ENCODE results near the gene OARD1.
A peak's percentile ranks its signal among the peaks of the same experiment; 100 is the strongest.

OARD1 gene

DNA sequence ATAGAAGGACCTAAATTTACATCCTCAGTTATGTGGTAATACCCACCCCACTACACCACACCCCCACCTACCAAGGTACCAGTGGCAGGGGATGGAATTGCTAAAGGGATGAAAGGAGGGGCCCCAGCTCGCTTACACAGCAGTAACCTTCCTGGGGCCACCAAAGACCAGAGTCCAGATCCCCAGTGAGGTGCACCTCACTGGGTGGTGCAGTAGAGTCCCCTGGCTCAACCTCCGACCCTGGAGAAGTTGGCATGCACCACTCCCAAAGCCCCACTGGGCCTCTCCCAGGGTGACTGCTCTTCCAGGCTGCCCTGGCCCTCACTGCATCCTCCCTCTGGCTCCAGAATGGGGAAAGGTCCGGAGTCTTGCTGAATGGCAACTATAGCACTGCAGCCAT, 34.0 kb downstream of the OARD1 start:
- no peak overlapping the region for H3K4me3 Mint-ChIP-seq
- peaks cover 0 to 4% of the 10 kb centered on the region in 2 donors for H3K4me1 Mint-ChIP-seq (ENCODE audit: low read depth in 2 of 2)
- H3K9me3 Mint-ChIP-seq, result no peaks in the 10 kb centered on the region
- no peak overlapping the region for H3K27ac Mint-ChIP-seq
- no peak for DNase-seq
- no peaks in the 10 kb centered on the region for H3K36me3 Mint-ChIP-seq (ENCODE audit: insufficient read depth)
- no peak for ATAC-seq (replicated peaks)
- H3K27me3 Mint-ChIP-seq, result no peaks in the 10 kb centered on the region

DNA sequence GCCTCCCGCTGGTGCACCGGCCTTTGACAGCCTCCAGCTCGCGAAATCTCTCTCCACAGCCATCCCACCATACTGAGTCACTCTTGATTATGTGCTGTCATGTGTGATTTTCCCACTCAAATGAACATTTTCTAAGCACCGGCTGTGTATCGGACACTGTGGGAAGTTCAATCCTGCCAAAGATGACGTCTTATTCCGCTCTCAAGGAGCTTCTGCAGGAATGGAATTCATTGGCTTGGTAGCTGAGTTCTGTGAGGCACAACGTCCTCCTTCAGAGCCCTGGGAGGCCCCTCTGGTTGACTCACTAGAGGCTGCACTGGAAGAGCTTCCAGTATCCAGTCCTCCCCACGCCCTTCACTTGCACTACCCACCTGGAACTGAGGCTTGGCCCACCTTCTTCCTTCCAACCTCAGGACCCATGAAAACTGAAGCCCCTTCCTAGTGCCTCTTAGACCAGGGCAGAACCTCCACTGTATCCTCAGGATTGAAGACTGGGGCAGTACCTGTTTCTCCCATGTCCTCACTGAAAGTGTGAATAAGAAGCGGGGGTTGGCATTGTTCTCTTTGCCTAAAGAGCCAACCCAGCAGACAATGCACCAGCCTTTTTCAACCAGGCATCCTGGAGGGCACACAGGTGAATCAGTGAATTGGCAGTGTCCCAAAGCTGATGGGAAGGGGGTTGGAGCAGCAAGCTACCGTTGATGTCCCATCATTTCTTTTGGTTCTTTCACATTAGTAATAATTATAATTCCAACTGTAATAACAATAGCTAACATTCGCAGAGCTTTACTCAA, 34.9 kb downstream of the OARD1 start:
- DNase-seq (no peak), ATAC-seq (replicated peaks) (no peak)
- no peak overlapping the region for H3K4me3 Mint-ChIP-seq
- H3K4me1 Mint-ChIP-seq (ENCODE audit: low read depth in 2 of 2), result peaks cover 0 to 4% of the 10 kb centered on the region in 2 donors
- no peak overlapping the region for H3K27ac Mint-ChIP-seq
- H3K36me3 Mint-ChIP-seq (ENCODE audit: insufficient read depth), result no peaks in the 10 kb centered on the region
- H3K9me3 Mint-ChIP-seq, result no peaks in the 10 kb centered on the region
- H3K27me3 Mint-ChIP-seq, result no peaks in the 10 kb centered on the region

DNA sequence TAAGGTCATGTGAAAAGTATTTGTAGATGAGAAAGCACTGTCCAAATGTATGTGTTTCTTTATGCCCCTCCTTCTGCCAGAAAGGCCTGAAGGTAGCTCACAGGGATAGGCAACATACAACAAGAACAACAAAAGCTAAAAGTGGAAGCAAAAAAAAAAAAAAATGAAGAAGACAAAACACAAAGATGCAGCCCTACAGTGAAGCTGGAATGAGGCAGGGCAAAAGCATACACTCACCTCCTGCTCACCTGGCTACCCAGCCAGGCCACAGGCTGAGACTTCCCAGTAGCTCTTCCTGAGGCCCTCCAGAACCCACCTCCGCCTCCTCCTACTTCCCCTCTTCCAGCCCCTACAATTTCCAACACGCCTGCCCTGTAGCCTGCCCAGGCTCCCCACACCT, 35.6 kb downstream of the OARD1 start:
- Mint-ChIP-seq H3K4me3 (no peak overlapping the region), H3K27ac (no peak overlapping the region), H3K4me1 (ENCODE audit: low read depth in 2 of 2) (peaks cover 0 to 4% of the 10 kb centered on the region in 2 donors), H3K36me3 (ENCODE audit: insufficient read depth) (no peaks in the 10 kb centered on the region), H3K9me3 (no peaks in the 10 kb centered on the region), H3K27me3 (no peaks in the 10 kb centered on the region)
- DNase-seq (no peak), ATAC-seq (replicated peaks) (no peak)

DNA sequence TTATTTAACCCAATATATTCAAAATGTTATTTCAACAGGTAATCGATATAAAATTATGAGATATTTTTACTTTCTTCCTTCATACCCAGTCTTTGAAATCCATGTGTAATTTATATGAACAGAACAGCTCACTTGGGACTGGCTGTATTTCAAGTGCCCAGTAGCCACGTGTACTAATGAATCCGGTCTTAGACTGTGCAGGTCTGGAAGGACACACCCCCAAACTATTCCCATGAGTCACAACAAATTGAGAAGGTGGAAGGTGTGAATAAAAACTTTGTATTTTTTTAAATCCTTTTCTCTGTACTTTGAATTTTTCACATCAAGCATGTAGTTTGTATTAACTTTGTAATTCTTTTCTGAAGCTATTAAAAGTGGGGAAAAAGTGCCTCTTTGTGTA, 36.0 kb downstream of the OARD1 start:
- no peaks in the 10 kb centered on the region for H3K9me3 Mint-ChIP-seq
- no peaks in the 10 kb centered on the region for H3K36me3 Mint-ChIP-seq (ENCODE audit: insufficient read depth)
- no peak overlapping the region for H3K4me3 Mint-ChIP-seq
- no peaks in the 10 kb centered on the region for H3K27me3 Mint-ChIP-seq
- H3K4me1 Mint-ChIP-seq (ENCODE audit: low read depth in 2 of 2), result peaks cover under 1 to 4% of the 10 kb centered on the region in 2 donors
- no peak for ATAC-seq (replicated peaks)
- no peak for DNase-seq
- no peak overlapping the region for H3K27ac Mint-ChIP-seq

DNA sequence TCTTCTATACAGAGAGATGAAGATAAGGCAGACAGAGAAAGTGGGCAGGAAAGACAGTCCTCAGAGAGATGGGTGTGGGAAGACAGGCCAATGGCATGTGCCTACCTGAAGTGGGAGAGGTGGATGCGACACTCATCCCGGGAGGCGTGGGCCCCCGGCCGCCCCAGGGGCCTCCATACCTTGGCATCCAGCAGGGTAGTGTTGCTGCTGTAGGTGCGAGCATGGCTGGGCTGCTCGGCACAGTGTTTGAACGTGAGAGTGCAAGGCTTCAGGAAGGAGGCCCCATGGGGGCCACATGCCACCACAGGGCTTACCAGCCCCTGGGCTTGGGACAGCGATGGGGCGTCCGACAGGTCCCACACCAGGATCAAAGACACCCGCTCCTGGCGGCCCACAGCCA, 38.4 kb downstream of the OARD1 start:
- no peak overlapping the region for H3K27ac Mint-ChIP-seq
- ATAC-seq (replicated peaks), result no peak

DNA sequence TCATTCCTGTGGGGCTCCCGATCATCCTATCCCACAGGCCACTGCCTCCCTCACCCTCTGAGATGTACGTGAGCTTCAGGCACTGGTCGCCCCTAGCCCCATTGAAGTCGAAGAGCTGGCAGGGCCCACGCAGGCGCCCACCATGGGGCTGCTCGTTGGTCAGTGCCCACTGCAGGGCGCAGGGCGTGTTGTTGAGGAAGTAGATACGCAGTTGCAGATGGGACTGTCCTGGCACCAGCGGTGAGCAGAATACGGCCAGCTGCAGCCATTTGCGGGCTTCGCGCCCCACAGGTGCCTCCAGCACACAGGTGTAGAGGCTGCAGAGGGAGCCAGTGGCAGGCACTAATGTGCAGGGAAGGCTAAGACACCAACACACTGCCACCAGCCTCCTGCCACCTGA, 39.3 kb downstream of the OARD1 start:
- peaks cover 7 to 13% of the 10 kb centered on the region in 2 donors for H3K4me1 Mint-ChIP-seq (ENCODE audit: low read depth in 2 of 2)
- no peak for ATAC-seq (replicated peaks)
- peak overlapping the region in 1 of 2 donors; percentile 32 for H3K27ac Mint-ChIP-seq
- no peaks in the 10 kb centered on the region for H3K36me3 Mint-ChIP-seq (ENCODE audit: insufficient read depth)
- DNase-seq, result no peak
- no peaks in the 10 kb centered on the region for H3K9me3 Mint-ChIP-seq
- H3K27me3 Mint-ChIP-seq, result no peaks in the 10 kb centered on the region
- H3K4me3 Mint-ChIP-seq, result no peak overlapping the region

More for the DNA sequence above, 38.4 kb downstream of the OARD1 start:
- no peaks in the 10 kb centered on the region for H3K36me3 Mint-ChIP-seq (ENCODE audit: insufficient read depth)
- H3K4me3 Mint-ChIP-seq, result no peak overlapping the region
- no peak for DNase-seq
- H3K9me3 Mint-ChIP-seq, result no peaks in the 10 kb centered on the region
- no peaks in the 10 kb centered on the region for H3K27me3 Mint-ChIP-seq
- peaks cover 5 to 10% of the 10 kb centered on the region in 2 donors for H3K4me1 Mint-ChIP-seq (ENCODE audit: low read depth in 2 of 2)

DNA sequence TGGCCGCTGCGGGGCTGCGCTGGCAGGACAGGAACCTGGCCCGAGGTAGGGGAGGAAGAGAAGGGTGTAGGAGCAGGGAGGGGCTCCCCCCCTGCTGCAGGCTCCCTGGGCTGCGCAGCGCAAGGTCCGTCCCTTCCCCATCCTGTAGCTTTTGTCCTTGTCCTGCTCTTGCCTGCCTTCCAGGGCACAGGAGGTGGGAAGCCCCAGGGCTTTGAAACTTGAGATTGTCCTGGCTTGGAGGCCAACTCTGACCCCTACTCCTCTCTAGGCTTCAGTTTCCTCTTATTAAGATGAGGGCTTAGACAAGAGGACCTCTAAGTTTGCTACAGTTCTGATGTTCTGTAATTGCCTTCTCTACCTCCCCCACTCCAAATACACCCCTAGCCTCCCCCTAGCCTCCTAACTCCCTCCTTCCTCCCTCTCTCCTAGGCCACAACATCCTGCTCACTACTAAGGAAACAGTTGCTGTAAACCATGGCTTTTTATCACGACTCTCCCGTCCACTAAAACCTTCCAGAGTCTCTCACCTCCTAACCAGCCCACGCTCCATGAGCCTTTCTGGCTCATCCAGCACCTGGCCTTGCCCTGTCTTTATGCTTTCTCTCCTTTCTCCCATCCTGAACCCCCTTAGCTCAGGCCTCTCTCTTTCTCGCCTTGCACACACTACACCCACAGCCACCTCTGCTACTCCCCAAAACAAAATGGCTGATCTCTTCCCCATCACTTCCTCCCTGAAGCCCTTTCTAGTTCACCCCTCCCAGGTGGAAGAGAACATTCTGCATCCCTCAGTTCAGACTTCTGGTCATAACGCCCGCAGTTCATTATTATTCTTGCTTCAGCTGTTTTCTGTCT, 43.4 kb downstream of the OARD1 start:
- H3K4me3 Mint-ChIP-seq, result peak overlapping the region; percentile 66 to 73
- ATAC-seq (replicated peaks), result no peak
- H3K27me3 Mint-ChIP-seq, result no peaks in the 10 kb centered on the region
- H3K27ac Mint-ChIP-seq, result peak overlapping the region; percentile 55 to 91
- DNase-seq, result no peak
- H3K36me3 Mint-ChIP-seq (ENCODE audit: insufficient read depth), result no peaks in the 10 kb centered on the region
- no peaks in the 10 kb centered on the region for H3K9me3 Mint-ChIP-seq
- peaks cover 12 to 22% of the 10 kb centered on the region in 2 donors for H3K4me1 Mint-ChIP-seq (ENCODE audit: low read depth in 2 of 2)

DNA sequence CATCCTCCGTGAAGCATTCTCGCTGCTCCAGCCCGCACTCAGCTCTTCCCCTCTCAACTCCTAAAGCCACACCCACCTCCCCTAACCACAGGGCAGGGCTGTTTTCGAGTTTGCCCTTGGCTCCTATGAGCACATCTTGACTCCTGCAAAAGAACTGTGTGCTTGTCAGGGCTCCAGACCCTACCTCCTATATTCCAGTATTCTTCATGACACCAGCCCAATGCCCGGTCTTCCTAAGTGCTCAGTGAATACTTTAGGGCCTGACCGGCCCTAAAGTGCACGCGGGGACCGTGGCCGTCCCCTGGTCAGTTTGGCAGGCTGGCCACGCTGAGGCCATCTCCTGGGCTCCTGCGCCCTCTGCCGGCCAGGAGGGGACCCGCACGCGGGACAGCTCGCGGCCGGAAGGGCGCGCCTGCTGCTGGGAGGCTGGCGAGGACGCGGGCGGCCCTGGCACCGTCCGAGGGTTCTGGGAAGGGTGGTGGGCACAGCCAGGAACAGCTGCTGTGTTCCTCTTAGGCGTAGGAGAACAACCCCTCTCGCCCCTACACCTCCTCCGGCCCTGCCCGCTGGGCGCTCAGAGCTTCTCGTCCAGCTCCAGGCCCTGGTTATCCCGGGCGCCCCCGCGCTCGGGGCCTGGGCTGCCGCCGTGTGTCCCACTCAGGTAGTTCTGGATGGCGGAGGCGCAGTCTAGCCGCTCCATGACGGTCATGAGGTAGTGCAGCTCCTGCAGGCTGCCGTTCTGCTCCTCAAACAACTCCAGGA, 44.2 kb downstream of the OARD1 start:
- ATAC-seq (replicated peaks) (peak; percentile 91), DNase-seq (peak; percentile 65 to 74 (median 74))
- Mint-ChIP-seq H3K4me3 (peak overlapping the region; percentile 66 to 73), H3K36me3 (ENCODE audit: insufficient read depth) (no peaks in the 10 kb centered on the region), H3K27me3 (no peaks in the 10 kb centered on the region), H3K4me1 (ENCODE audit: low read depth in 2 of 2) (peaks cover 12 to 22% of the 10 kb centered on the region in 2 donors), H3K27ac (peak overlapping the region; percentile 55 to 91), H3K9me3 (no peaks in the 10 kb centered on the region)

DNA sequence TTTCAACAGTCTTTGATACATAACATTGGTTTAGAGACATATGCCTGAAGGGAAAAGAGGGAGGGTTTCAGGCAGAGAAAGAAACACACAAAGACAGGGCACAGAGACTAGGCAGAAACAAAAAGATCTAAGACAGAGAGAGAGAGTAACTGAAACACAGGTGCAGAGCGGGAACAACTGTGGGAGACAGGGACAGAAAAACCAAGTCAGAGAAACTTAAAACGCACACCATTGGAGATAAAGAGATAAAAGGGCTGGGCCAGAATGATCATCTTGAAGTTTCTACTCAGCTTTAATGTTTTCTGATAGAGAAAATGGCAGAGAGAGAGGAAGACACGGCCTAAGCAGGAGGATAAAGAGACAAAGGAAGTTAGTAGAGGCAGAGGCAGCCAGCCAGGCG, 44.9 kb downstream of the OARD1 start:
- Mint-ChIP-seq H3K27ac (peak overlapping the region; percentile 55 to 91), H3K4me1 (ENCODE audit: low read depth in 2 of 2) (peaks cover 12 to 22% of the 10 kb centered on the region in 2 donors), H3K36me3 (ENCODE audit: insufficient read depth) (no peaks in the 10 kb centered on the region), H3K27me3 (no peaks in the 10 kb centered on the region), H3K9me3 (no peaks in the 10 kb centered on the region), H3K4me3 (peak overlapping the region; percentile 66 to 73)
- ATAC-seq (replicated peaks) (no peak), DNase-seq (no peak)

DNA sequence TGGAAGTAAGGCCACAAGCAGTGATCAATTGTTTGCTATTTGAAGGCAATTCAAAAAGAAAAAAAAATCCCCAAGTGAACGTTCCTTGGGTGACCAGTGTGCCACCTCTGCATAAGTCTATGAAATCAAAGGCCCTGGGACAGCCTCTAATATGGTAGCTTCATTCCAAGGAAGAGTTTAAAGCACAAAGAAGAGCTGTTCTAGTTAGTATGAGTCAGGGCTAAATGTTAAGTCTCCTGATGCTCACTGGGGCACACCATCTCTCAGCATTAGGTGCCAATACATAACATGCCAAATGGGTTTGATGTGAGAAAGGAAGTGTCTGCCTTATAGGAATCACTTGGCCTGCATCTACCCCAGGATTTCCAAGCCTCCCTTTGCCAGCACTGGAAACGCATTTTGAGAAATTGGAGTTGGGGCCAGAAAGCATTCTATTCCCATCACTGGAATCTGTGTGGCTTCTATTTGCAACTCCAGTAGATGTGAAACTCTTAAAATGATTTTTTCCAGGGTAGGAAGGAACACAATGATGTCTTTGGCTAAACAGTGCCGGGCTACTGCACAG, 46.1 kb downstream of the OARD1 start:
- peaks cover 12 to 20% of the 10 kb centered on the region in 2 donors for H3K4me1 Mint-ChIP-seq (ENCODE audit: low read depth in 2 of 2)
- no peaks in the 10 kb centered on the region for H3K27me3 Mint-ChIP-seq
- H3K36me3 Mint-ChIP-seq (ENCODE audit: insufficient read depth), result no peaks in the 10 kb centered on the region
- DNase-seq (no peak), ATAC-seq (replicated peaks) (no peak)
- H3K4me3 Mint-ChIP-seq, result no peak overlapping the region
- no peak overlapping the region for H3K27ac Mint-ChIP-seq
- no peaks in the 10 kb centered on the region for H3K9me3 Mint-ChIP-seq

DNA sequence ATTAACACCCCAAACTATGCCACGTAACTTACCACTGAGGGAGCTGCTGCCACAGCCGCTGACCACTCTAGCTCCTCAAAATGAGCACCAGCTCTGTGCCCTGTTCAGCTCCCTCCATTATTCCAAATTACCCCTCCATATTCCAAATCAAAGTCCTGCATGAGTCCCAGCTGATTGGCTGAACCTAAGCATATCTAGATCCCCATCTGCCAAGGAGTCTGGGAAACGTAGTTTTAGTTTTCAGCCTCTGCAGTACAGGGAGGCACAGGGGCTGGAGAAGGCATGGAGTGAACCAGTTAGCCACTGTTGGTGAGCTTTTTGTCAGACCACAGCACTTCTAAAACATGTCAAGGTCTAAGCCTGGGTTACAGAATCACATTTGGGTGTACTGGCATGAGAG, 49.0 kb downstream of the OARD1 start:
- ATAC-seq (replicated peaks) (no peak), DNase-seq (no peak)
- Mint-ChIP-seq H3K36me3 (ENCODE audit: insufficient read depth) (no peaks in the 10 kb centered on the region), H3K4me1 (ENCODE audit: low read depth in 2 of 2) (peaks cover 6 to 11% of the 10 kb centered on the region in 2 donors), H3K9me3 (peaks cover 0 to 4% of the 10 kb centered on the region in 2 donors), H3K27me3 (peaks cover 7 to 11% of the 10 kb centered on the region in 2 donors), H3K4me3 (no peak overlapping the region), H3K27ac (peak overlapping the region in 1 of 2 donors; percentile 12)

DNA sequence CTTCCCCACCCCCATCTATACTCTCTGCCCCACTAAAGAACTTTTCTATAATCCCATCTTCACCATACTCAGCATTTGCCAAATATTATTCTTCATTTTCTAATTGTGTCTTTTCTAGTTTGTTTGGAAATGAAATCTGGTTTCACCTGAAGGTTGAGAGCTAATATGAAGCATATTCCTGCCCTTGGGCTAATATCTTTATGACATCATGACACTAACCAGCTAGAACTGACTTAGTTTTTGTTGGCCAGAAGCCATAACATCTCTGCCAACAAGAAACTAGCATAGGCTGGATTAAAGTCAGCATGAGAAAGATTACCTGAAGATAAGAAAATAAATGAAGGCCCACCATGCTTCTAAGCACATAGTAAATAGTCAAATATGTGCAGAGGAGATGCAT, 49.9 kb downstream of the OARD1 start:
- peaks cover 0 to 6% of the 10 kb centered on the region in 2 donors for H3K9me3 Mint-ChIP-seq
- H3K36me3 Mint-ChIP-seq (ENCODE audit: insufficient read depth), result no peaks in the 10 kb centered on the region
- H3K4me1 Mint-ChIP-seq (ENCODE audit: low read depth in 2 of 2), result peaks cover 2 to 4% of the 10 kb centered on the region in 2 donors
- H3K27ac Mint-ChIP-seq, result no peak overlapping the region
- no peak overlapping the region for H3K4me3 Mint-ChIP-seq
- ATAC-seq (replicated peaks), result no peak
- DNase-seq, result no peak
- peaks cover 9 to 17% of the 10 kb centered on the region in 2 donors for H3K27me3 Mint-ChIP-seq

DNA sequence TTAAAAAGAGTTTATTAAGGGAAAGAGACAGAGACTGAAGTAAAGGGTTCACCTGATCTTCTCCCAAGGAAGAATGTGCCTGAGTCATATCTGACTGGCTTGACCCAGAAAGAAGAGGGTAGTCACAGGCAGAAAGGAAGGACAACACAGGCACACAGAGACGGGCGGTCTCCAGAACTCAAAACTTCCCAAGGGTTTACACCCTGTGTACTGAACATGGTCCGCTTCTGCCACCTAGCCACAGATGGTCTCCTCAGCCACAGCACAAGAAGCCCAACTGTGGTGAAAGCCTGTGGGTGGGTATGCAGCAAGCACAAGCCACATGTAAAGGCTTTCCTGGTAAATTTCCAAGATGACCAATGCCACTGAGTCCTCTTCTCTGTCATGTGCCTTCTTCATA, 50.3 kb downstream of the OARD1 start:
- Mint-ChIP-seq H3K4me1 (ENCODE audit: low read depth in 2 of 2) (no peaks in the 10 kb centered on the region), H3K36me3 (ENCODE audit: insufficient read depth) (no peaks in the 10 kb centered on the region), H3K27ac (no peak overlapping the region), H3K27me3 (peaks cover 9 to 17% of the 10 kb centered on the region in 2 donors), H3K4me3 (no peak overlapping the region), H3K9me3 (peaks cover 0 to 6% of the 10 kb centered on the region in 2 donors)
- DNase-seq, result no peak
- ATAC-seq (replicated peaks), result no peak

All from effector memory CD8-positive, alpha-beta T cell (primary cell).